LNCAP (cell line): ENCODE results near the gene KCND3.

Source experiments
- TF ChIP-seq, protein P1 (sequence below): fragments of 450-650 bp; IDR thresholded peaks from 2 replicates; pipeline ENCODE4 v1.5.1; 2017; ENCODE audit warnings: mild to moderate bottlenecking

KCND3 gene

DNA sequence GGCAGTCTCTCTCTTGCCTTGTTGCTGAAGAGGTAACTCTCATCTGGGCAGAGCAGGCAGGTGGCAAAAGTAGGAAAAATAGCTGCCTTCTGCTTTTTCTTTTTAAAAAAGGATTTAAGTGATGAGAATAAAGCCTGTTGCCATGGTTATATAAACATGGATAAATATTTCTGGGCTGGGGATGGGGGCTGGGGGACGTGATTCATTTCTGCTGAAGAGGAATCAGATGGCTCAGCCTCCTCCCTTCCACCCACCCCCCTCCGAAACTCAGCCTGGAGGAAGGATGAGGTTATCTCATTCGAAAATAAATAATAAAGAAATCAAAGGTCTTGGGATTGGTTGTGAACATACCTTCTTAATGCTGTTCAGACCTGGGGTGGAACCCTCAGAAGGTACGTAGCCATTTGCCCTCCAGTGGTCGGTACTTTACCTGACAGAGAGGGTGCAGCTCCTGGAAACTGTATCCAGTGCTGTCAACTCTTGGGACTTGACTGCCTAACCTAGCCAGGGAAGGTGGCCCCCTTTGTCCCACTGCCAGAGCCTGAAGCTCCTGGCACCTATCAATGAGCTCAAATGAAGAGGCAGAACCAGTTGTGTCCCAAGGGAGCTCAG lies 246.4 kb downstream of the KCND3 start:
- TF ChIP-seq, protein P1, sequence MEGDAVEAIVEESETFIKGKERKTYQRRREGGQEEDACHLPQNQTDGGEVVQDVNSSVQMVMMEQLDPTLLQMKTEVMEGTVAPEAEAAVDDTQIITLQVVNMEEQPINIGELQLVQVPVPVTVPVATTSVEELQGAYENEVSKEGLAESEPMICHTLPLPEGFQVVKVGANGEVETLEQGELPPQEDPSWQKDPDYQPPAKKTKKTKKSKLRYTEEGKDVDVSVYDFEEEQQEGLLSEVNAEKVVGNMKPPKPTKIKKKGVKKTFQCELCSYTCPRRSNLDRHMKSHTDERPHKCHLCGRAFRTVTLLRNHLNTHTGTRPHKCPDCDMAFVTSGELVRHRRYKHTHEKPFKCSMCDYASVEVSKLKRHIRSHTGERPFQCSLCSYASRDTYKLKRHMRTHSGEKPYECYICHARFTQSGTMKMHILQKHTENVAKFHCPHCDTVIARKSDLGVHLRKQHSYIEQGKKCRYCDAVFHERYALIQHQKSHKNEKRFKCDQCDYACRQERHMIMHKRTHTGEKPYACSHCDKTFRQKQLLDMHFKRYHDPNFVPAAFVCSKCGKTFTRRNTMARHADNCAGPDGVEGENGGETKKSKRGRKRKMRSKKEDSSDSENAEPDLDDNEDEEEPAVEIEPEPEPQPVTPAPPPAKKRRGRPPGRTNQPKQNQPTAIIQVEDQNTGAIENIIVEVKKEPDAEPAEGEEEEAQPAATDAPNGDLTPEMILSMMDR = no peak

DNA sequence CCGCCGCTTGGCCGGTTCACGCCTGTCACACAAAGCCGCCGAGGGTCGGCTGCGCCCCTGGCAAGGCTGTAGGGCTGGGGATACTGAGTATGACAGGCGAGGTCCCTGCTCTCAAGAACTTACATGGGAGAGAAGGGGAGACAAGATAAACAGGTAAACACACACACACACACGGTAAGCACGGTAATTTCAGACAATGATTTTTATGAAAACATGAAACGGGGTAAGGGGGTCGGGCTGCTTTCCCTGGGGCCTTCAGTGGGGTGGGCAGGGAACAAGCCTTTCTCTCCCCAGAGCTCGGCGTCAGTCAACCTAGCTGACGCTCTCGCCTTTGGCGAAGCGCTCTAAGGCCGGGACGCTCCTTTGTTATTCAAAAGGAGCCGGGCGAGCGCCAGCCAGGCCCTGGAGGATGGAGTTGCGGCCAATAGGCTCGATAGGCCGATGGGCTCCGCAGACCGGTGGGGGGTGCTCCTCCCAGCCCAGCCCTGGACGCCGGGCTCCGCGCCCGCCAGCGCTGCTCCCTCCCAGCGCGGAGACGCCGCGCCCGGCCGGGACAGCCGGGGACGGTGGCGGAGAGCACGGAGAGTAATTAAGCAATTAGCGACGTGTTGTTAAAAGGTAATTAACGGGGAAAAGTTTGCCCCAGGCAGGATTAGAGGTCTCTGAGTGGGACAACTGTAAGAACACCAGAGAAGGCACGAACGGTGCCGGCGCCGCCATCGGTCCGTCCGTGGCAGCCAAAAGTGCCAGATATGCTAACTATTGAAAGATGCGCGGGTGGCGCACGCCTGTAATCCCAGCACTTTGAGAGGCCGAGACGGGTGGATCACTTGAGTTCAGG lies 249.3 kb downstream of the KCND3 start:
- TF ChIP-seq, protein P1 = no peak

DNA sequence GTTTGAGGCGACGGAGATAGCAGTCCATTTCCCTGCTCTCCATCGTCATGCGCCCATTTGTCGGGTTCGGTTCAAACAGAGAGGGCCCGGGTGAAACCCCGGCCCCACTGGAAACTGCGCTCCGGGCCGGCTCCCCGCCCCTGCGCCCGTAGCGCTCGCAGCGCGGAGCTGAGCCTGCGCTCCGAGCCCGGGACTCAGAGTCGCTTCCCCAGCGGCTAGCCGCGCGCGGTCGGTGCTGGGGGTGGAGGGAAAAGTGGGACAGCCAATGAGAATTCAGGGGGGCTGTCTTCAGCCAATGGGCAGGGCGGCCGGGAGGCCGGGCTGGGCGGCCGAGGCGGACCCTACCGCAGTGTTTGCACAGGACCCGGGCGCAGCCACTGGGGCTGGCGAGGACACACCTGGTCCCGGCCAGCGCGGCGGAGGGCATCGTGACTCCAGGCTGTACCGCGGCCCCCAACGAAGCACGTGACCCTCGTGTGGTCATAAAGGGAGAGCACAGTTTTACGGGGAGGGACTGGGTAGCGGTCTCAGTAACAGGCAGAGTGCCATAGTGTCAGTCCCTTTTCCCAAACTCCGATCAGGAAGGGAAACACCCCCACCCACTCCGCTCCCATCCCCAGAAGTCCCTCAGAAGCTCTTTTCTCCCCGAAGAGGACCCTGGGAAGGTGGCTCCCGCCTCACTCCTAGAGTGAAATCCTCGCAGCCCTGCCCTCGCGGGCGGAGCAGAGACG lies 250.1 kb downstream of the KCND3 start, which contains the start of gene INKA2:
Gene INKA2, minus strand, starts transcription at position 202 of the 731 bp plus-strand sequence. Its CDS starts 153 bp downstream, at position 49.
- TF ChIP-seq, protein P1 = no peak

DNA sequence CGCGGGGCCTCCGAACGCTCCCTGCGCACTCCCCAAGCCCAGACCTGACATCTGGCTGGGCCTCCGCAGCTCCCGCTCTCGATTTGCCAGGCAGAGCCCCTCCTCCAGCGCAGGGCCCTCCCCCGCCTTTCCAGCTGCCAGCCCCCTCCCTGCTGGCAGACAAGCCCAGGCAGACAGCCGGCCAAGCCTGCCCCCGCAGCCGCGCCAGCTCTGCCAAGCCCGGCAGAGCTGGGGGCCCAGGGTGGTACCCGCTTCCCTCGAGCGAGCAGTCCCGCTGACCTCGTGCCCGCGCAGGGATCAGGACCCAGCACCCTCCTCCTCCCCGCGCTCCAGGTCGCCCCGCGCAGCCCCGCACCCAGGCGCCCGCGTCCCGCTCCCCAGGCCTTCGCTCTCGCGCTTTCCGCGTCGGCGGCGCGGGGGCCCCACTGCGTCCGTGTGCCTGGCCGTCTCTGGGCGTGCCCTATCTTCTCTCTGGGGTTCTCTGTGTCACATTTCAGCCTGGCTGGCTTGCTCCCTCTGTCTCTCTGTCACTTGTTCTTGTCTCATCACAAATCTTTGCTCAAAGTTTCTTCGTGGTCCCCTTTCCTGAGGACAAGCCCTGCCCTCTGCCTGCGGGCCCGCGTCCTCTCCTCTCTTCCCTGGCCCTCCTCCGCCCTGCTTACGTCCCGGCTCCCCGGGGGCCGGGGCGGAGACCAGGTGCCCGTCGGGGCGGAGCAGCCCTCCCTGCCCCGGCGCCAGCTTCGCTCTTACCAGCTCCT lies 250.9 kb downstream of the KCND3 start:
- TF ChIP-seq, protein P1 = no peak

DNA sequence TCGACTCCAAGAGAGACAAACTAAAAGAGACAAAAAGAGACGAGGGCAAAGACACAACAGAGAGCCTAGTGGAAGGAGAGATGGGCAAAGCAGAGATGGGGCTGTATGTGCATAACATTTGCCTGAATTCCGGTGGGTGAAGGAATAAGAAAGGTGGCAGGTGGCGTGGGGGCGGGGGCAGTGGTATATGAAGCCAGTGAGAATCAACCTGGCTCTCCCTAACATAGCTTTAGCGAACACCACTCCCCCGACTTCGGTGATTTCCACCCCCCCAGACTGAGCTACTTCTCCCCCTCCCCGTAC lies 251.4 kb downstream of the KCND3 start:
- TF ChIP-seq, protein P1 = no peak

DNA sequence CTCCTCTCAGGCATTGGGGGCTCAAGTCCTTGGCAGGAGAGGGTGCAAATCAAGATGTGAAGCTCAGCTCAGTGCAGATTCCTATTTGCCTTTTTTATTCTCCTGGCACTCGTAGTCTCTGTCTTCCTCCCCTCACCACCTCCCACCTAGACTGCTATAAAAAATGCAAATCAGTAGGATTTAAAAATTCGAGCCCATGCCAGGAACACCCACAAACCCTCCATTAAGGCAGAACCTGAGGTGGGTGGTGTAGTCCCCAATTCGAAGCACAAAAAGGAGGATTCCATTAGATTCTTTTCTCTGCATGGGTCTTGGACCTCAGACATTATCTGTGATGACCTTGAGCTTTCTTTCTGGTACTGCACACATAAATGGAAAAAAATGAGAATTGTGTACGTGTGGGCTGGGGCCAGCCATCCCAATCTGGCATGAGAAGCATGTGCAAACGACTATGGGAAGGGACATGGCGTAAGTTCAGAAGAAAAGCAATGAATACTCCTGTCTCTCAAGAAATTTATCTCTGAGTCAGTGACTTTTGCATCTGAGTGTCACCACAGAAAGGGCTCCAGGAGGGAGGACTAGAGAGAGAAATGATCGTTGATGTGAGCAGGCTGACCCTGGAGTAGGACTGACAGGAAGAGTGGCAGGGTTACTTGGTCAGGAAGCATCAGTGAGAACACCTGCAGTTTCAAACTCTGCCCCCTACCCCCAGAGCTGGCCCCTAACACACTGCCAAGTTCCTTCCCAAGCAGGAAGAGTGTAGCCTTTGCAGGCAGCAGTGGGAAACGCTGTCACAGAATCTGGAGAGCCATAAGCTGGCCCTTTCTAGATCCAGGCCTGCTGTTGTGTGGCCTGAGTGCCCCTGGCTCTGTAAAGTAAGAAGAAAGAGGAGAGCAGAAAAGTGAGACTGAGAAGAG lies 252.0 kb downstream of the KCND3 start:
- TF ChIP-seq, protein P1 = no peak
